Ovary (tissue), 9 donors: ENCODE measurements around the gene TRPM3. TPM values are rescaled to one million over a fixed set of nuclear protein-coding genes. Genes with fewer than 3 reads are reported as not detected.

Experiments
- DNase-seq, 5 donors: peaks; one replicate each; pipeline ENCODE4 v3.0.0-alpha.2; 2019 to 2020
- H3K27ac ChIP-seq, 2 donors: fragments of 200-600 bp; one replicate each; pipeline versions ENCODE4 v1.5.1 to v1.8.0; 2019 to 2022
- H3K27me3 ChIP-seq: fragments of 200-600 bp; one replicate; pipeline ENCODE4 v1.8.0; 2022
- H3K36me3 ChIP-seq: fragments of 200-600 bp; sonication (generic); one replicate; pipeline ENCODE4 v1.5.1; 2019
- H3K4me1 ChIP-seq: one replicate; pipeline ENCODE4 v1.8.1; 2013; ENCODE audit warnings: mild to moderate bottlenecking, moderate library complexity; ENCODE audit not compliant: insufficient read depth
- H3K4me3 ChIP-seq: fragments of 200-600 bp; sonication (generic); one replicate; pipeline ENCODE4 v1.5.1; 2017
- H3K9me3 ChIP-seq, 2 donors: fragments of 200-600 bp in 1 of 2; sonication (generic) in 1 of 2; one replicate each; pipeline versions ENCODE4 v1.5.1 to v1.8.1; 2013 to 2019; ENCODE audit warnings: mild to moderate bottlenecking in 1 of 2, moderate library complexity in 1 of 2
- CTCF ChIP-seq, 3 donors: fragments of 450-650 bp in 2 of 3; fragments of 200-600 bp in 1 of 3; IDR thresholded peaks; one replicate each; pipeline versions ENCODE4 v1.5.1 to v1.8.0; 2016 to 2022; ENCODE audit warnings: antibody characterized with exemption in 3 of 3, mild to moderate bottlenecking in 1 of 3
- EP300 ChIP-seq: sonication (generic); formaldehyde crosslinking; IDR thresholded peaks from one replicate; pipeline ENCODE4 v1.6.1; 2017; ENCODE audit warnings: antibody characterized with exemption
- POLR2A ChIP-seq: fragments of 450-650 bp; IDR thresholded peaks from one replicate; pipeline ENCODE4 v1.6.1; 2017; ENCODE audit warnings: antibody characterized with exemption, mild to moderate bottlenecking, moderate library complexity
- WGBS, 3 donors: extraction: QIAGEN DNeasy Blood & Tissue Kit in 1 of 3; methylation state at CpG; one replicate each; pipeline versions ENCODE4 v1.1.5 to v1.1.7; 2013 to 2017; 5-methylcytosine and 5-hydroxymethylcytosine counted together
- intact Hi-C, 4 donors: fragments of 100-400 bp; cut with DNase I; formaldehyde crosslinking; loops; one replicate each; pipeline versions ENCODE4 v1.11.0 to v1.15.1; 2022 to 2023
- polyA plus RNA-seq, 2 donors: library from polyadenylated mRNA; stranded (reverse); fragments of 200-250 nt in 1 of 2; fragments of 350-450 nt in 1 of 2; fragmentation: Illumina TruSeq in 1 of 2; extraction: RNeasy Lipid Tissue Mini Kit (QIAGEN cat#74804) in 1 of 2; gene quantifications; one replicate each; pipeline ENCODE4 v1.2.3, GENCODE V29; 2013 to 2014
- total RNA-seq, 7 donors: library from RNA; depleted of rRNA in 2 of 7; stranded (reverse); fragments of >200 nt in 2 of 7; fragmentation: NEBNext Ultra II Directional in 3 of 7; extraction: Animal tissue kit (Norgen Biotek cat#: 25700) in 3 of 7; gene quantifications; one replicate each; pipeline versions ENCODE4 v1.1.0 to v1.2.4, GENCODE V29; 2016 to 2023
- donor health status: DM: no; HTN: no; CAD: no; lungs with moderate emphysema.
- donor health status: DM: no; HTN: no; CAD: no.
- donor health status: Bipolar disorder and iron deficiency.
- donor health status: DM: yes; HTN: yes; CAD: no.
- donor health status: DM: no; HTN: no; CAD: no.
- donor health status: DM: yes; HTN: yes; CAD: no.

Gene TRPM3
- total and polyA plus RNA-seq, 9 donors: 0.80 to 18.5 (median 4.6) TPM

- Histone ChIP-seq H3K36me3 (no peaks in the 10 kb centered on the region), H3K4me3 (no peak overlapping the region), H3K9me3 (no peaks in the 10 kb centered on the region), H3K27me3 (no peaks in the 10 kb centered on the region), H3K27ac (no peak overlapping the region), H3K4me1 (no peaks in the 10 kb centered on the region)
- TF ChIP-seq EP300 (no peak), POLR2A (no peak), CTCF (IDR thresholded peaks at IDR 0.05) (no peak)
- WGBS, 3 donors: 16 to 25% (median 17%) methylated on average over 6 of the region's 6 CpGs
- no peak for DNase-seq
- intact Hi-C loops: no loop called here
These were observed 197.0 kb downstream of the TRPM3 start for GRCh38 chr9:70924380-70924779.

GRCh38 chr9:70923961-70924360 is 197.5 kb downstream of the TRPM3 start:
- H3K36me3 ChIP-seq: no peaks in the 10 kb centered on the region
- no peak overlapping the region for H3K4me3 ChIP-seq
- no peaks in the 10 kb centered on the region for H3K27me3 ChIP-seq
- no peak overlapping the region for H3K27ac ChIP-seq
- no peaks in the 10 kb centered on the region for H3K4me1 ChIP-seq
- 26 to 32% (median 31%) methylated on average over 1 of the region's 1 CpG for WGBS, 3 donors
- TF ChIP-seq POLR2A (no peak), EP300 (no peak)
- intact Hi-C loops: no loop called here
- H3K9me3 ChIP-seq: no peaks in the 10 kb centered on the region
- DNase-seq: no peak

GRCh38 chr9:70921136-70921535 is 200.3 kb downstream of the TRPM3 start:
- H3K27ac ChIP-seq: no peak overlapping the region
- no peak for DNase-seq
- H3K27me3 ChIP-seq: no peaks in the 10 kb centered on the region
- no peaks in the 10 kb centered on the region for H3K36me3 ChIP-seq
- no peak overlapping the region for H3K4me3 ChIP-seq
- WGBS, 3 donors: 84 to 88% (median 87%) methylated on average over 1 of the region's 1 CpG
- intact Hi-C loops: no loop called here
- H3K4me1 ChIP-seq: no peaks in the 10 kb centered on the region
- TF ChIP-seq CTCF (IDR thresholded peaks at IDR 0.05): no peak
- TF ChIP-seq POLR2A: no peak
- TF ChIP-seq EP300: no peak
- H3K9me3 ChIP-seq: no peaks in the 10 kb centered on the region

GRCh38 chr9:70917277-70917676 is 204.1 kb downstream of the TRPM3 start:
- WGBS, 3 donors: 94 to 97% (median 95%) methylated on average over 7 of the region's 7 CpGs
- no peak overlapping the region for H3K27ac ChIP-seq
- no peak for TF ChIP-seq EP300
- DNase-seq: no peak
- no peaks in the 10 kb centered on the region for H3K27me3 ChIP-seq
- no peaks in the 10 kb centered on the region for H3K36me3 ChIP-seq
- intact Hi-C loops: no loop called here
- H3K4me3 ChIP-seq: no peak overlapping the region
- H3K9me3 ChIP-seq: no peaks in the 10 kb centered on the region
- H3K4me1 ChIP-seq: no peaks in the 10 kb centered on the region

- Histone ChIP-seq H3K4me3 (no peak overlapping the region), H3K27ac (no peak overlapping the region), H3K27me3 (no peaks in the 10 kb centered on the region), H3K9me3 (no peaks in the 10 kb centered on the region), H3K4me1 (no peaks in the 10 kb centered on the region), H3K36me3 (no peaks in the 10 kb centered on the region)
- TF ChIP-seq CTCF (IDR thresholded peaks at IDR 0.05): no peak
- no peak for TF ChIP-seq POLR2A
- no peak for TF ChIP-seq EP300
- intact Hi-C loops: no loop called here
- DNase-seq: no peak
- WGBS, 3 donors: 50 to 86% (median 60%) methylated on average over 1 of the region's 1 CpG
These were observed 209.6 kb downstream of the TRPM3 start for GRCh38 chr9:70911791-70912190.

- no peak for DNase-seq
- Histone ChIP-seq H3K9me3 (no peaks in the 10 kb centered on the region), H3K27ac (no peak overlapping the region), H3K27me3 (no peaks in the 10 kb centered on the region), H3K4me3 (no peak overlapping the region), H3K36me3 (no peaks in the 10 kb centered on the region), H3K4me1 (no peaks in the 10 kb centered on the region)
- 52 to 60% (median 52%) methylated on average over 2 of the region's 2 CpGs for WGBS, 3 donors
- no peak for TF ChIP-seq POLR2A
- TF ChIP-seq CTCF (IDR thresholded peaks at IDR 0.05): no peak
- TF ChIP-seq EP300: no peak
- intact Hi-C loops: no loop called here
These were observed 210.8 kb downstream of the TRPM3 start for GRCh38 chr9:70910598-70910997.
